A549 (cell line): ENCODE data around the gene MBNL3.

ENCODE experiments used
- CBX8 ChIP-seq: fragments of 200-600 bp; sonication (generic); IDR thresholded peaks from 2 replicates; pipeline ENCODE4 v1.6.1; 2016
- CHD2 ChIP-seq: fragments of 150-350 bp; IDR thresholded peaks from 2 replicates; pipeline ENCODE4 v1.6.1; 2014; ENCODE audit warnings: low read length; ENCODE audit not compliant: partially characterized antibody
- EHMT2 ChIP-seq: fragments of 200-600 bp; sonication (generic); IDR thresholded peaks from 2 replicates; pipeline ENCODE4 v1.6.1; 2016; ENCODE audit warnings: antibody characterized with exemption, low read depth, mild to moderate bottlenecking, moderate library complexity
- ELK1 ChIP-seq: fragments of 150-350 bp; IDR thresholded peaks from 2 replicates; pipeline ENCODE4 v1.6.1; 2014; ENCODE audit warnings: low read depth, mild to moderate bottlenecking, low read length
- EP300 ChIP-seq, 2 experiments: fragments of >200 bp; sonication (Bioruptor Twin); formaldehyde crosslinking; IDR thresholded peaks; 2 replicates in 1 of 2; 3 replicates in 1 of 2; pipeline ENCODE4 v1.6.1; 2016 to 2017
- FOSB ChIP-seq: fragments of 250-450 bp; sonication (Bioruptor Pico); IDR thresholded peaks from 2 replicates; pipeline ENCODE4 v1.5.0; 2020; ENCODE audit warnings: mild to moderate bottlenecking, moderate library complexity
- GATA3 ChIP-seq: IDR thresholded peaks from 2 replicates; pipeline ENCODE4 v1.6.1; 2012; ENCODE audit warnings: borderline replicate concordance
- JUN ChIP-seq, 2 experiments: fragments of >200 bp; sonication (Bioruptor Twin); formaldehyde crosslinking; IDR thresholded peaks; 2 replicates in 1 of 2; 3 replicates in 1 of 2; pipeline ENCODE4 v1.6.1; 2016 to 2017
- NFE2L2 ChIP-seq: fragments of 150-350 bp; conservative IDR thresholded peaks from 2 replicates; pipeline ENCODE4 v1.6.1; 2014; ENCODE audit warnings: low read length
- PHF8 ChIP-seq: fragments of 200-600 bp; sonication (generic); IDR thresholded peaks from 2 replicates; pipeline ENCODE4 v1.6.1; 2016; ENCODE audit warnings: low read depth, mild to moderate bottlenecking, antibody characterized with exemption, moderate library complexity, borderline replicate concordance
- POLR2A ChIP-seq: IDR thresholded peaks from 2 replicates; pipeline ENCODE4 v1.6.1; 2012; ENCODE audit warnings: mild to moderate bottlenecking, low read length
- TP53 ChIP-seq: fragments of 250-450 bp; sonication (Bioruptor Pico); IDR thresholded peaks from 2 replicates; pipeline ENCODE4 v1.5.0; 2021; ENCODE audit warnings: mild to moderate bottlenecking, moderate library complexity
- USF2 ChIP-seq: fragments of 450-650 bp; IDR thresholded peaks from 2 replicates; pipeline ENCODE4 v1.6.1; 2014; ENCODE audit warnings: antibody characterized with exemption
- TF ChIP-seq, protein P1 (sequence below): fragments of >200 bp; sonication (Bioruptor Twin); formaldehyde crosslinking; IDR thresholded peaks from 3 replicates; pipeline ENCODE4 v1.5.1; 2016

GRCh38 chrX:132395026-132395425 lies 93.8 kb downstream of the MBNL3 start:
- TF ChIP-seq, protein P1, sequence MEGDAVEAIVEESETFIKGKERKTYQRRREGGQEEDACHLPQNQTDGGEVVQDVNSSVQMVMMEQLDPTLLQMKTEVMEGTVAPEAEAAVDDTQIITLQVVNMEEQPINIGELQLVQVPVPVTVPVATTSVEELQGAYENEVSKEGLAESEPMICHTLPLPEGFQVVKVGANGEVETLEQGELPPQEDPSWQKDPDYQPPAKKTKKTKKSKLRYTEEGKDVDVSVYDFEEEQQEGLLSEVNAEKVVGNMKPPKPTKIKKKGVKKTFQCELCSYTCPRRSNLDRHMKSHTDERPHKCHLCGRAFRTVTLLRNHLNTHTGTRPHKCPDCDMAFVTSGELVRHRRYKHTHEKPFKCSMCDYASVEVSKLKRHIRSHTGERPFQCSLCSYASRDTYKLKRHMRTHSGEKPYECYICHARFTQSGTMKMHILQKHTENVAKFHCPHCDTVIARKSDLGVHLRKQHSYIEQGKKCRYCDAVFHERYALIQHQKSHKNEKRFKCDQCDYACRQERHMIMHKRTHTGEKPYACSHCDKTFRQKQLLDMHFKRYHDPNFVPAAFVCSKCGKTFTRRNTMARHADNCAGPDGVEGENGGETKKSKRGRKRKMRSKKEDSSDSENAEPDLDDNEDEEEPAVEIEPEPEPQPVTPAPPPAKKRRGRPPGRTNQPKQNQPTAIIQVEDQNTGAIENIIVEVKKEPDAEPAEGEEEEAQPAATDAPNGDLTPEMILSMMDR, result no peak
- TF ChIP-seq PHF8 (no peak), FOSB (CRISPR knock-in tag) (no peak), JUN (IDR thresholded peaks at IDR 0.05) (no peak), POLR2A (no peak), EP300 (IDR thresholded peaks at IDR 0.05) (no peak), USF2 (no peak), CHD2 (no peak), EHMT2 (no peak), GATA3 (no peak), ELK1 (no peak), TP53 (CRISPR knock-in tag) (no peak), NFE2L2 (no peak), CBX8 (no peak)
